Kidney capillary endothelial cell (primary cell): ENCODE measurements around the gene MIER3.

Source experiments
- DNase-seq: peaks from one replicate; pipeline ENCODE4 v3.0.0-alpha.2; 2018; ENCODE audit warnings: low spot score

Gene MIER3

DNA sequence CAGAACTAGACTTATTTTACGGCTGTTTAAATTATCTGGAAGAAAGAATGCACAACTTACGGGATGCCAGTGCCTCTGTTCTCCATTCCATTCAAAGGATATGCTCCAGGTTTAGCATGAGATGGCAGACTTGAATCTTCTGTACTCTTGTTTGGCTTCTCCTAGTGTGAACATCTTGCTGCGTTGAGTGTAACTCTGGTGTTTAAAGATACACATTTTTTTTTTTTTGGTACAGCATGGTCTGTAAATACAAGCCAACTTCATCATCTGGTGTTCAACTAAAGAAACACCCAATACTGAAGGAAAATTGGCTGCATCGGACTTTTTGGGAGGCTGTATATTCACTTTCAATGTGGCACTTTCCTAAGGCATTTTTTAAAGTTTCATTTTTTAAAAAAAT is 7.4 kb upstream of the MIER3 start:
- no peak for DNase-seq

DNA sequence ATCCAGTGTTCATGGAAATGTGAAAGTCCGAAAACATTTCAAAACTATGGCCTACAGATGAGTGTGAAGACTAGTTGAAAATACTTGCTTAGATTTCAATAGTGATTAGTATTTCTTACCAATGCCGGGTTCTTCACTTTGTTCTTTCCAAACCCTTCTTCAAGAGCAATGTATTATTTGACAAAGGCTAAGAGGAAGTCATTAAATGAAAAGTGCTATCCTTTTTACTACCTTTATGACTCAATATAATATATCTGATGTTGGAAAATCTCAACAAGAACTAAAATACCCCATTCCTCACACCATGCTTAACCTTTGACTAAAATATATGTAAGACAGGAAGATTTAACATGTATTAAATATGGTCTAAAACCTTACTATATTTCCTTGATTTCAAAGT is 6.7 kb upstream of the MIER3 start:
- DNase-seq = no peak

DNA sequence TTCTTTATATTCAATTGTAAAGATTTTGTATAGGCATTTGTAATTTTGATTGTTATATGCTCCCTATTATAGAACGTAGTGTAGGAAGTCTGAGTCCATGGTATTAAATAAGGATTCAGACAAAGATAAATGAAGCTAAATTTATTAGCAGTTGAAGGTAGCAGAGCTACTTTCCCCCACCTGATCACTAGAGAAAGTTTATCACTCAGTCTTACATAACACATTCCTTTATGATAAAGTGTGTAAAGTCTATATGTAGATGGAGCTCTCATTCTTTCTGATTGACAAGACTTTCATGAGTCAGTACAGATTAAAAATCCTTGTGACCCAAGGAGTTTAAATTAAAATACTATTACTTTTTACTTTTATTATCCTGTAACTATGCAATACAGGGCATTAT is 2.3 kb upstream of the MIER3 start:
- no peak for DNase-seq

DNA sequence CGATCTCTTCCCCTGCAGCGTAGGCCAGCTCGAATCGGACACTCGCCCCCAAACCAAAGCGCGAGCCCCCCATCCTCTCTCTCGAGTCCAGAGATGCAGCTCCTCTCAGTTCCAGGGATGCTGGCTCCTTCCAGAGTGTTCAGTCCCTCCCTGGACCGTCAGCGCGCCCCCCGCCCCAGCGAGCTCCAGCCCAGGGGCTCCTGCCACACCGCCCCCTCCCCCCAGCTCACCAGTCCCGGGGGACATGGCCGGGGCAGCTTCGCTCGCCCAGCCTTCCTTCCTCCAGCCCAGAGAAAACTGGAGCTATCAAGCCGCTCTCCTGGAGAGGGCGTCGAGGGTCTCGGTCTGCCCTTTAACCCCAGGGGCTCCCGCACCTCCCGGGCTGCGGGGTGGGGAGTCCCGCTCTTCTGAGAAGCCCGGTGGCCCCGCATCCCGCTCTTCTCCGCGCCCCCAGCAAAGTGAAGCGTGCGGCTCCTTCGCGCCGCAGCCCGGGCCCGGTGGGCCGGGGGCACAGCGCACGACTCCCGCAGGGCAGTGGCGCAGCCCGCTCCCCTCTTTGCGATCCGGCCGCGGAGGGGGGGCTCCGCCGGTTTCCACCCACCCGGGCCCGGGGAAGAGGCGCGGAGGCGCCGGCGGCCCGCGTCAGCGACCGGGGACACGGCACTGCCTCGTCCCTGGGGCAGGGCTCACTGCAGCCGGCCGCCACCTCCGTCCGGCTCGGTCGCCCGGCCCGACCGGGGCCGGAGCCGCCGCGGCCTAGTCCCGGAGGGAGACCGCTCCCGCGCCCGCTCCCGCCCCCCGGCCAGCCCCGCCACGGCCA is 587 bp downstream of the MIER3 start:
- DNase-seq = peak; percentile 9

DNA sequence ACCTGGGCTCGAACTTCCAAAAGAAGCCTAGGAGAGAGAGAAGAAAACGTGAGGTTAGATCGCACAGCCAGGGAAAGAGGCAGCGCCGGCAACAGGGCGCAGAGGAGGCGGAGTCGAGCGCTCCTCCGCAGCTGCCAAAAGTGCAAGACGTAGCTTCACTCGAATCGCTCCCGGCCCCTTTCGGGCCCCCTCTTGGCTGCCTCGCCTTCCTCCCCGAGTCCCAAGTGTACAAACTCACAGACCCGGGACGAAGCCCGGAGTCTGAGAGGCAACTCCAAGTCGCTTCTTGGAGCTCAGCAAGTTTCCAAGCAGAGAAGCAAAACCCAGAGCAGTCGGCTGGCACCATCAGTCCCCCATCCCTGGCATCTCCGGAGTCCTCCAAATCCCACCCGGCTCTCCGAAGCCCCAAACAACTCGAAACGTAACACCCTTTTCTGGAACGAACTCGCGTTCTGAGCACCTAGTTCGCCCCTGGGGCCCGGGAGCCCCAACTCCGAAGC is 1.2 kb downstream of the MIER3 start:
- DNase-seq = peak; percentile 36

DNA sequence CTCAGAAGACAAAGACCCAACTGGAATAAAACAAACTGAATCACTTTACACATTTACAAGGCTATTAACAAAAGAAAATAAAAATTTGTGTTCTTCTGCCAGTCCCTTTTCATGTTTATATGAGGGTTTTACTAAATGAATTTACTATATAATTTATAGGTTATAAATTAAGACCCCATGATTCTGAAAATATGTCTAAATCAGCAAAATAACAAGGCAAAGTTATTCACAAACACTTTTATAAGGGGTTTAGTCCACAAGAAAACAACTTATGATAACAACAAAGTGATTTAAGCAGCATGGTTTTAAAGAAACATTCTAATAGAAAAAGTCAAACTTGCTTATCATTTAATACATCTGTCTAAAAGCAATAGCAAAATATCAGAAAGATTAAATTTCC is 4.9 kb downstream of the MIER3 start:
- no peak for DNase-seq

DNA sequence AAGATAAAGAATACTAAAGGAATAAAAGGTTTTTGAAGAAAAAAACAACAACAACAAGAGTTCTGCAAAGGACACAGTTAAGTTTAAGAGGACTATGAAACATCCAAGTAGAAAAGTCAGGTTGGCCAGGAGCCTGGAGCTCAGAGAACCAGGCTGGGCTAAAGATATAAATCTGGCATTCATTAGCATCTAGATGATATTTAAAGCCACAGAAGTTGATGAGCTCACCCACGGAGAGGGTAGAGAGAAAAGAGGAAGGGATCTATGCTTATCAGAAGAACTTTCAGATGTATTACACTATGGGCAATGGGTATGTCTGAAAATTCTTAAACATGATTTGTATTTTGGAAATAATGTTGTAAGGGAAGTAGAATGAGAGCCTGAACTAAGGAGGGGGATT is 9.9 kb downstream of the MIER3 start:
- DNase-seq = no peak

DNA sequence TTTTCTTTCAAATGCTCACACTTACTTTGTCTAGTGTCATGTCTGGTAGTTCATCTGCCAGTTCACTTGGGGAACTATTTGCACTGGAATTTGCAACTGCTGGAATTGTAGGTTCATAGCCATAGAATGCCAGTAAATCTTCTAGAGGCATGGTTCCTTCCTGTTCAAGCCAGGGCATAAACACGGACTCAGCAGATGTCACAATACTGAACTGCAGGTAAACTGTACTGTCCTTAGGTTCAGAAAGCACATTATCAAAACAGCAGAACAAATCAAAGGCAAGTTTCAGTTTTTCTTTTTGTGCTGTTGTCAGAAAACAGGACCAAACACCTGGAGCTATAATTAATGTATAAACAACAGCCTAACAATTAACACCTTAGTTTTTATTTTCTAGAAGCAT is 13.1 kb downstream of the MIER3 start:
- no peak for DNase-seq

DNA sequence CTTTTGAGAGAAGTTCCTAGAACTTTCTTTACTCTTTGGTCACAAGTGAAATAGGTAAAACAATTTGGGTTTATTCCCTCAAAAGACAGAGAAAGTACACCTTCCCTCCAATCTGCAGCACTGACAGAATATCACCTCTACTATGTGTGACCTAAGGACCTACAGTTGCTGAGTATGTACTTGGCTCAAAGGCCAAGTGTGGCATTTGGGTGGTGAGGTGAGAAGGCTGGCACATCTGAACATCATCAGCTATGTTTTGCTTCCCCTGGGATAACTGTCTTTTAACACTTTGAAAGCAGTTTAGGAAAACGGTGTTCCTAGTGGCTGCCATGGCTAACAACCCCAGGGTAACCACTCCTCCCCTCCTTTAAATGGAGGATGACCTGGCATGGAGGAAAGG is 17.6 kb downstream of the MIER3 start:
- no peak for DNase-seq

DNA sequence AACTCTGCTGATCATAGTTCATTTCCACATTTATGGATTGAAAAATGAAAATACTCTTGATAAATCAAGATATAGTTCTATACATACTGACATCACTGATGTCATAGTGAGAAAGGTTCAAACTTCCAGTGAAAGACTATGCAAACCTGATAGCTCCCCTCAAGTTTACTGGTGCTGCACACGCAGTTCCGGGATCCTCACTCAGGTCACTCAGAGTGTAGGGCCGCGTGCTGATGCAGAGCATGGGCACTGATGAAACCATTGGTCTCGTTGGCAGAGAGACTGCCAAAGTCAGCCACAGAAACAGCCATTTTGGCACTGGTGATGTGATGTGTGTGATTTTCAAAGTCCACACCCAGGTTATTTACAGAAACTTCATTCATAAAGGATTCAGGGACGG is 29.0 kb downstream of the MIER3 start:
- no peak for DNase-seq

DNA sequence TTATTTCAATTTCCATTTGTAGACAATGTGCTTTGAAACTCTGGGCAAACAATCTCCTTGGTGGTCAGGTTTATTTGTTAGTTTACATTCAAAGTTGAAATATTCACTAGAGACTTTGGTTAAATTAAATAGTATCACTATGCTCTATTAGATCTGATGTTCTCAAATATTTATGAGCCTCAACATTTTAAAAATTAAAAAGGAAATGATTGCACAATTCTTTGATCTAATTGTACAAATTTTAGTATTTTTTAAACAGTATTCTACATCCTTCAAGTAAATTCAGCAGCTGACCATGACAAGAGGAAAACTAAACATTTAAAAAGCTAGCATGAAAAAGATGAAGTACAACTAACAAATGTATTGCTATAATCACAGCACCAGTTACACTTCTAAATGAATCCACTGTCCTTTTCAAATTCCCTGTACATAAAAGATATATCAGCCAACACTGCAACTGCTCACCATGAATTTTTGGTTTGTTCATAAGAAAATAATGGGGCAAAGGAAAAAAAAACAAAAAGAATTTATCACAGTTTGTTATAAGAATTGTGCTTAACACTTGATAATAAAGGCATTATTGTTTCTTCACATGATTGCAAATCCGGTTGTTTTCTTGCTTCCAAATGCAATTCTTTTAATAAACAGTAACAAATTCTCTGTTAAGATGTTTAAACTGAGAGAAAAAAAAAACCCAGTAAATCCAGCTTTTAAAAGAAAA is 31.8 kb downstream of the MIER3 start:
- no peak for DNase-seq

DNA sequence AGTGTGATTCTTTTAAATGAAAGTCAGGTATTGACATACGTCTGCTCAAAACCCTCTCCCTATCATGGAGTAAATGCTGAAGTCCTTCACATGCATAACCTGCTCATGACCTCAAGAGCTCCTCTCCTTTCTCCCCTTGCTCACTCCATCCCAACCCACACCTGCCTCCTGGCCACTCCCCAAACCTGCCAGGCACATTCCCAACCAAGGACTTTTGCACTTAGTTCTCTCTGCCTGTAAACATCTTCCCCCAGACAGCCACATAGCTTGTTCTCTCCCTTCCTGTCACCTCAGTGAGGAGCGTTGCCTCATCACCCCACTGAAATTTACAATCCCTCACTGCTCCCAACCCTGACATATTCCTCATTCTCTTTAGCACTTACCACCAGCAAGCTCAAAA is 33.9 kb downstream of the MIER3 start:
- no peak for DNase-seq

DNA sequence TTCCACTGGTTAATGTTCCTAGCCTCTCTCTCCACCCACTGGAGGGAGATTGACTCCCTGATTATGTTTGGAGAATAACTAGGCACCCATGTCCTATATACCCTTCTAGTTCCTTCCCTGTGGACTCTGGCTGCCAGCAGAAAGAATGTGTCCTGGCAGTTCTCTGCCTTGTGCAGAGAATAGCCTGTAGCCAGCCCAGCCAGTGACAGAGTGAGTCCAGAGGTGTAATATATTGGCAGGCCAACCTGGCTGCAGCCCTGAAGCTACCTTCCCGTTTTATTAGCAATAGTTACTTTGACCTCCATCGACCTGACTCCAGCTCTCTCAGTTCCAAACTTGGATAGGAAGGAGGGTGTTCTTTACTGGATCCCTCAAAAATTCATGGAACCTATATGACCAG is 34.4 kb downstream of the MIER3 start:
- no peak for DNase-seq

DNA sequence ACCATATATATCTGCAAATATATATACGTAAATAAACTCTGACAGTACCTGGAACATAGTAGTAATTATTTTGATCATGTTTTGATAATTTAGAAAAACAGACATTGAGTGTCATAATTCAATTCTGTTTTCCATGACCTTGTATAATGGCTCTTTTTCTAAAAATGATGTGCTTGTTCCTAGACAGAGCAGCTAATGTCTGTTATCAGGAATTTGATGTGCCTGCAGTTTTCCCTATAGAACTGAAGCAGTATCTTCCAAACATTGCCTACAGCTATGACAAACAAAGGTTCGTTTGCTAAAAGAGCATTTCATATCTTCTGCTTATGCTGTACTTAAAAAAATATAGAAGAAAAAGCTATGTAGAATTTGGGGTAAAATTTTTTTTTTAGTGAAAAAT is 37.2 kb downstream of the MIER3 start:
- DNase-seq = no peak

DNA sequence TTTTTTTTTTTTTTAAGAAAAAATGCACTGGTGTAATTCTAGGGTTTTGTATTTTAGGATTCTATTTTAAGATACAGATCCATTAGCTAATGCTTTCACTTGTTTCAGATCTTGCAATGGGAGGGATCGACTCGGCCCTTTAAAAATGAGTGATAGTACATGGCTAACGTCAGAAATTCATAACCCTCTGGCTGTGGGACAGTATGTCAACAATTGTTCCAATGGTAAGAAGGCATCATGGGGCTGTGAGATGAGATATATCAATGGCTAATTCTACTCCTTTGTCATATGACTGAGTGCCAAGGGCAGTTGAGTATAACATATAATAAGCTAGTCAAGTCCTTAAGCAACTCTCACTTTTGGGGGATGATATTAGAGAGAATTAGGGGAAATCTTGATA is 38.2 kb downstream of the MIER3 start:
- no peak for DNase-seq

DNA sequence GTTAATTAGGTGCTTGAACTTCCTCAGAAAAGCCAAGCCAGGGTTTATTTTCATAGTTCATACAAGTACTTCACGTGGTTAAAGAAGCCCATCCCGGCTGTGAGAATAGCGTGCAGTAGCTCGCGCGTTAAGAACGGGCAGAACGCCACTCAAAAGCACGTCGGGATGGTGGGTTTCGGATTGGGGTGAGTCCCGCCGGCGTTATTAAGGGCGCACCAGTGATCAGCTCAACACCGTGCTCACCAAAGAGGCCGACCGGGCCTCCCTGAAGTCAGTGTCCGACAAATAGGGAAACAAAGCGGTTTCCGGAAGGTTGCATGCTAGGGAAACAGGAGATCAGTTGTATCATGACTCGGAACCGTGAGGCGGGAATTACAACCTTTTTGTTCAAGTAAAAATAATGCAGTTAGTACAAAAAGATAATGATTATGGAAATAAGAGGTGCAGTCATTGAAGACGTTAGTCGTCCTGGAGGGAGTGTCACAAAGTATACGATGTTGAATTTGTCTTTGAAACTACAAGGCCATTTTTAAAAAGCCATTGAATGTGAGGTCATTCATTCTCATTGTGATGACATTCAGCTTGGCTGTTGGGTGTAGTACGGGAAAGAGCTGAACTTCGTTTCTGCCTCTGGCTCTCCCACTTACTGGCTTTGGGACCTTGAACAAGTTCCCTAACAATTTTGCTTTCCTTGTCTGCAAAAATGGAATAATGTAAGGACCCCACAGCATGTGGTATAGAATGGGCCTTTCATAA is 41.5 kb downstream of the MIER3 start:
- DNase-seq = peak; percentile 74

DNA sequence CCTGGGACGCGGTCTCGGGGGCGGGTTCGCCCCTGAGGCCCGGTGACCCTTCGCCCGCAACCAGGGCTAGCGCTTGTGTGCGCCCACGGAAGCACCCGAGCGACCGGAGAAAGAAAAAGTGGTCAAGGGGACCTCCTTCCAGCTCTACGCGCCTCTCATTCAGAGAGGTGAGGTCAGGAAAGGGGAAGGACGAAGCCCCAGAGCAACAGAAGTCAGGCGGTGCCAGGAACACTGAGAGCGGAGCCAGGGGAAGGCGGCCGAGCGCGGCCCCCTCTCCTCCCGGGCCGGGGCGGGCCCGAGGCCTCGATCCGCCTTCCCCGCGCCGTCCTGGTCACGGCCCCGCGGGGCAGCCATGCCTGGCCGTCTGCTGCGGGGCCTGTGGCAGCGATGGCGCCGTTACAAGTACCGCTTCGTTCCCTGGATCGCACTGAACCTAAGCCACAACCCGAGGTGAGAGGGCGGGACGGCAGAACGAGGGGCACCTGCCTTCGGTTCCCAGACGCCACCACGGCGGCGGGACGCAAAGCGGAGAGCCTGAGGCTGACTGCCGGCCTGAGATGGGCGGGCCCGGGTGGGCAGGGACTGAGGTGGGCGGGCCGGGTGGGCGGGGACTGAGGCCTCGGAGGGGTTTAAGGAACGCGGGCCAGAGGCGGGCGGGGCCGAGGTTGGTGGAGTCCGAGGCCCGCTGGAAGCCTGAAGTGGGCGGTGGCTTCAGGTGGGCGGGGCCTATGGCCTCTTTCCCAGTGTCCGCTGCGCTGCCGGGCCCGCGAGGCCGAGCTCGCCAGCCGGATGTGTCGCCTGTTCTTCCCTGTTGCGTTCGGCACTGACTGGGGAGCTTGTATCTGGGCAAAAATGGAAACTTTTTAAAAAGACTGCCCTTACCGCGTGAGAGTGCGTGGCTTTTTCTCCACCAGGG is 42.4 kb downstream of the MIER3 start, which contains the start of gene SETD9:
Gene SETD9 (plus strand): TSS at position 303 of the 916 bp plus-strand sequence. CDS start 50 bp downstream, at position 353.
- DNase-seq = peak; percentile 96

DNA sequence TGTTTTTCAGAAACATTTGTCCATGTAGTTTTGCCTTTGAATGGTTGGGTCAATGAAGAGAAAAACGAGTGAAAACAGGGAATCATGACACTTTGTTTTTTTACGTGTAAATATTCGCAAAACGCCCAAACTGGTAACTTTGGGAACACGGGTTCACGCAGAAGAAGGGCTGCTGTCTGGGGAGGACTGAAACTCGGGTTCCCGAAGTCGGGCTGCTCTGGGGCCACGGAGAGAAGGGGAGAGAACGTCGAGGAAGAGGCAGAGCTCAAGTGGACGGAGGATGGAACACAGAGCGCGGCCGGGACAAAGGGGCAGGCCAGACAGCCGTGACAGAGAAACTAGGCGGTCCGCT is 43.0 kb downstream of the MIER3 start:
- no peak for DNase-seq

DNA sequence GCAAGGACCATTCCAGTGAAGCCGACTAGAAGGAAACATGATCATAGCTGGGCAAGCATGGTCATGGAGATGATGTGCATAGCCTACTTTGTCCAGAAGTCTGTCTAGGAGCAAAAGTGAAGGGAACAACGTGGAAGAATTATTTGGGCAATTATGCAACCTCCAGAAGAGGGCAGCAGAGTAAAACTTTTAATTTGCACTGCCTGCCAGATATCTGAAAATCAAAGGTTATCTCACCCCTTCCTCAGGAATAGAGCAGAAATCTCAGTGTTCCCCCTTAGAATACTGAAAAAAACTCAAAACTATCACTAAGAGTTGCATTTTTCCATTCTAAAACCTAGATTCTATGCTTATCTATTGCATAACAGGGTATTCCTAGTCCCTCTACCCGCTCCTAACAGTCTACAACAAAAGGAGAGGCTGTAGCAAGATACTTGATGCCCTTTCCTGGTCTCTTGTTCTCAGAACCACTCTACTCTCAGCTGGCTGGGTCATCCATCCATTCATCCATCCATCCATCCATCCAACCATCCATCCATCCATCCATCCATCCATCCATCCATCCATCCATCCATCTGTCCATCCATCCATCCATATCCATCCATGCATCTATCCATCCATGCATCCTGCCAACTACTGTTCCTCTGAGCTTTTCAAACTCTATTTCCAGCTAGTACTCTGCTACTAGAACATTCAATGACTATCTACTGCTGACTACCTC is 50.9 kb downstream of the MIER3 start:
- peak; percentile 62 for DNase-seq

DNA sequence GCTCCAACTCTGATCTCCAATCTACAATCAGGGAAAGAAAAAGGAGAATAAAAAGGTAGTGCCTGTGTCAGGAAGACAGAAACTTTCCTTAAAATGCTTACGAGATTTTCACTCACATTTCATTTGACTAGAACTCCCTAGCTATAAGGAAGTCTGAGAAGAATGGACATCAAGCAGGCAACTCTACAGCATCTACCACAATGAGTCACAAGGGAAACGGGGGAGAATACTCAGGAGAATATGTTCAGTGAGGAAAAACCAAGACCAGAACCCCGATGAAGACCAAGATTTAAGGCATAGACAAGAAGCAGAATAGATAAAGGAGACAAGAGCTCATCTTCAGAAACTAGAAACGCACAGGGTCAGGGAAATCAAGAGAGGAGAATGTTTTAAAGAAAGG is 51.5 kb downstream of the MIER3 start:
- DNase-seq = peak; percentile 48

DNA sequence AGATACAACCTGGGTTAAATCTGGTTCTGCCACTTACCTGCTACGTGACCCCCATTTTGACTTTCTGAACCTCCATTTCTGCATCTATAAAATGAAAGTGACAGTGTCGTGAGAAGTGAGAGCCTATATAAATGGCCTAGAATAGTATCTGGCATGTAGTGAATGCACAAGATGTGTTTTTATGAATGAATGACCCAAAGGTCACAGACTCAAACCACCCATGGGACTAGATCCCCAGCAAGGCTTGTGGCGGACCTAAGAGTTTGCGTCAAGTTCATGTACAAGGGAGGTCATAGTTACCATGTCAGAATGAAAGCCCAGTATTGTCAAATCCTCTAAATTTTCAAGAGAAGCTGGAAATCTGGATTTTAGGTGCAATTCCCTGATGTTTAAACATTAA is 53.7 kb downstream of the MIER3 start:
- DNase-seq = no peak
